Fibroblast of the conjunctiva (primary cell): ENCODE results near the gene SORL1.
"Not testable (repeated sequence)": the region's sequence is repeated elsewhere in the genome, so short reads cannot be mapped to it uniquely, and the experiment has no call there.

Experiments used
- DNase-seq: peaks from one replicate; pipeline ENCODE4 v3.0.0-alpha.2; 2010; ENCODE audit warnings: low read depth

The SORL1 gene

DNA sequence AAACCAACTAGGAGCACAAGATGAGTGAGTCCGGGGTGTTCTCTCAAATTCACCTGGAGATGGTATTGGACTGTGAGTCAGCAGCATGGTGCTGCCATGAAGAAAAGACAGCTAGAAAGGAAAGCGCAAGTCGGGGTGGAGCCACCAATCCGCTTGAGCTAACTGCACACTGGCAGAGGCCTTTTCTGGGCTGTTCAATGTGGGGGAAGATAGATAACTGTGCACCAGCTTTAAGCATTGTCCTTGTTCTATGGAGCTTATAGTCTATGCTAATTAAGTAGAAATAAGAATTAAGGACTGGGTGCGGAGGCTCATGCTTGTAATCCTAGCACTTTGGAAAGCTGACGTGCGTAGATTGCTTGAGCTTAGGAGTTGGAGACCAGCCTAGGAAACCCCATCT is 22.6 kb downstream of the SORL1 start:
- no peak for DNase-seq

DNA sequence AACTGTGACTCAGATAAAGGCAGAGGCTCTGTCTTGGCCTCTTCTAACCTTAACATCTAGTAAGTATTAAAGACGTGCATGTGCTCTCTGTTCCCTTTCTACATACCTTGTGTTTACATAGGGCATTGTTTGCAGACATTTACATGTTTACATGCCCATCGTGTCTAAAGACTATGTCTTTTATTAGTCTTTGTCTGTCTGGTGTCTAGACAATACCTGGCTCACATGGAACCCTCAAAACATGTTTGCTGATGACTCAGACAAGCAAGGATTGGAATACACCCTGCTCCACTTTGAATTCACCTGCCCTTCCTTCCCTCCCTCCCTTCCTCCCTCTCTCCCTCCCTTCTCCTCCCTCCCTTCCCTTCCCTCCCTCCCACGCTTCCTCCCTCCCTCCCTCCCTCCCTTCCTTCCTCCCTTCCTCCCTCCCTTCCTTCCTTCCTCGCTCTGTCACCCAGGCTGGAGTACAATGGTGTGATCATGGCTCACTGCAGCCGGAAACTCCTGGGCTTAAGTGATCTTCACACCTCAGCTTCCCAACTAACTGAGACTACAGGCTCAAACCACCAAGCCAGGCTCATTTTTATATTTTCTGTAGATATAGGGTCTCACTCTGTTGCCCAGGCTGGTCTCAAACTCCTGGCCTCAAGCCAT is 24.4 kb downstream of the SORL1 start:
- DNase-seq: no peak

DNA sequence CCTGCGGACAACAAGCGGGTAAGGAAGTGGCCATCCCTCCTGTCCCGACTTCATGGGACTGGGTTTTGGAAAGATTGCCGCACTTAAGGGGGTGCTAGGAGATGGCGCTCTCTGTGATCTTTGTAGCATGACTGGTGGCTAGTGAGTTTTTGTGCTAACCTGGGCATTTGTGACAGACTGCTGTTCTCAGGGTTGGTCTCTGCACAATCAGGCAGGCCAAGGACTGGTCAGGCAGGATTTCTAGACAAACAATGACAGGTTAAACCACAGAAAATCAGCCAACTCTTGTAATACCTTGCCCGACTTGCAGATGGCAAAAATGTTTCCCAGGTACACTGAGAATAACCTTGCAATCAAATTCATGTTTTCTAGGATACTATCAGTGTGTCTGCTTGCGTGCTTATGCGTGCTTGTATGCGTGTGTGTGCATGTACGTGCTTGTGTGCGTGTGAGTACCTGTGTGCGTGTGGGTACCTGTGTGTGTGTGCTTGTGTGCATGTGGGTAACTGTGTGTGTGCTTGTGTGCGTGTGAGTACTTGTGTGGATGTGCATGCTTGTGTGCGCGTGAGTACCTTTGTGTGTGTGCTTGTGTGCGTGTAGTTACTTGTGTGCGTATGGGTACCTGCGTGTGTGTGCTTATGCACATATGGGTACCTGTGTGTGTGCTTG is 26.2 kb downstream of the SORL1 start:
- DNase-seq: no peak

DNA sequence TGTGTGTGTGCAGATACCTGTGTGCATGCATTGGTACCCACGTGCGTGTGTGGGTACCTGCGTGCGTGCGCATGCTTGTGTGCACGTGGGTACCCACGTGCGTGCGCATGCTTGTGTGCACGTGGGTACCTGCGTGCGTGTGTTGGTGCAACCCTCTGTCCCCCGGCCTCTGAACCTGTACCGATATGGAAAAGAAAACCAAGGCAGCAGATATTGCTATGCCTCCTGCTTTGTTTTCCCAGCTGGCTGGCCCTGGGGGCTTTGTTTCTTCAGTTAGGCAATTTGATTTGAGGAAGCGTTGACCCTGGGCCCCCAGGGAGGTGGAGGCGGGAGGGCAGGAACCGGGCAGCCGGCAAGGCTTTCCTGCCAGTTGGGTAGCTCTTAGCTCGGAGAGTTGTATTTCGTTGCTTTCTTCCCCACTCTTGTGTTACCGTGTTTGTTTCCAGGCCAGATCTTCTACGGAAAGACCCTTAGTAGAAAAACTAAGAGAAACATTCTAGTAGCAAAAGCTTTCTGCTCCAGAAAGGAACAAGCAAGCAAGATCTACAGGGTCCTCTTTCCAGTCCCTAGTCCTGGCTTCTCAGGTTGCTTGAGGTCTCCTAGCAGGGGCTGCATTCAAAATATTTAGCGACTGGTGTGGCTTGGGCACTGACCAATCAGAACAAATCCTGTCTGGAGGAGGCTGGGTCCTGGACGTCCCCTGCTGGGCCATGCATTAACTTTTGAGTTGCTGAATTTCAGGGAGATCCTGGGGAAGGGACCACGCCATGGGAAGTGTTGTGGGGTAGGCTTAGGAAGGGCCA is 27.0 kb downstream of the SORL1 start:
- DNase-seq: no peak

DNA sequence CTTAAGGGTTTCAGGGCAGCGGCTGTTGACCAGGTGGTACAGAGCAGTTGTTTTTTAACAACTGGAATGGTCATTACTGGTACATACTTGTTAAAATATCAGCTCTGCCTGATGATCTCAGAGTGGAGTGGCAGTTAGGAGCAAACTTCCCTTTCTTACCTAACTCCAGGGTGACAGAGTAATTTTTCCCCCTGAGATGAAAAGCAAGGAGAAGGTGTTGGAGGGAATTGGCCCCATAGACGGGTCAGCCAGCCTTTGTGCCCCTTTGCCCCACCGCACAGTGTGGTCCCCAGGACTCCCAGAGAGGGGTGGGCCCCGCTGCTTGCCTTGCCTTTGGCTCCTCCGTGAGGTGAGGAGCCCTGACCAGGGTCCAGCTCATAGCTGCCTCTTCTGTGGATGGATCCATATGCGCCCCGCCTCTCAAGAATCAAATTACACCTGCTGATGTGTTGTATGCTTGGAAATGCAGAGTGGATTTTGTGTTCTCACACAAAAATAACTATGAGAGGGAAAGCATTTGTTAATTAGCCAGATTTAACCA is 27.7 kb downstream of the SORL1 start:
- no peak for DNase-seq

DNA sequence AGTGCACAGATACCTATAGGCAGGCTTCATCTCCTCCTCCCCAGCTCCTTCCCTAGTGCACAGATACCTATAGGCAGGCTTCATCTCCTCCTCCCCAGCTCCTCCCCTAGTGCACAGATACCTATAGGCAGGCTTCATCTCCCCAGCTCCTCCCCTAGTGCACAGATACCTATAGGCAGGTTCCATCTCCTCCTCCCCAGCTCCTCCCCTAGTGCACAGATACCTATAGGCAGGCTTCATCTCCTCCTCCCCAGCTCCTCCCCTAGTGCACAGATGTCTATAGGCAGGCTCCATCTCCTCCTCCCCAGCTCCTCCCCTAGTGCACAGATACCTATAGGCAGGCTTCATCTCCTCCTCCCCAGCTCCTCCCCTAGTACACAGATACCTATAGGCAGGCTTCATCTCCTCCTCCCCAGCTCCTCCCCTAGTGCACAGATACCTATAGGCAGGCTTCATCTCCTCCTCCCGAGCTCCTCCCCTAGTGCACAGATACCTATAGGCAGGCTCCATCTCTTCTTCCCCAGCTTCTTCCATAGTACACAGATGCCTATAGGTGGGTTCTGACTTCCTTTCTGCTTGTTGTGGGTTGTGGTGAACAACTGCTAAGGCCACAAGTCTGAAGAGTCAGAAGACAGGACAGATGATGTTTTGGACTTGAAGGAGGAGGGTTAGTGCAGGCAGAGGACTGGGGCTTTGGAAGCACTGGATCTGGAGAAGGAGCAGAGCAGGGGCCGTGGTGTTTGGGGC is 29.5 kb downstream of the SORL1 start:
- DNase-seq: not testable (repeated sequence)

DNA sequence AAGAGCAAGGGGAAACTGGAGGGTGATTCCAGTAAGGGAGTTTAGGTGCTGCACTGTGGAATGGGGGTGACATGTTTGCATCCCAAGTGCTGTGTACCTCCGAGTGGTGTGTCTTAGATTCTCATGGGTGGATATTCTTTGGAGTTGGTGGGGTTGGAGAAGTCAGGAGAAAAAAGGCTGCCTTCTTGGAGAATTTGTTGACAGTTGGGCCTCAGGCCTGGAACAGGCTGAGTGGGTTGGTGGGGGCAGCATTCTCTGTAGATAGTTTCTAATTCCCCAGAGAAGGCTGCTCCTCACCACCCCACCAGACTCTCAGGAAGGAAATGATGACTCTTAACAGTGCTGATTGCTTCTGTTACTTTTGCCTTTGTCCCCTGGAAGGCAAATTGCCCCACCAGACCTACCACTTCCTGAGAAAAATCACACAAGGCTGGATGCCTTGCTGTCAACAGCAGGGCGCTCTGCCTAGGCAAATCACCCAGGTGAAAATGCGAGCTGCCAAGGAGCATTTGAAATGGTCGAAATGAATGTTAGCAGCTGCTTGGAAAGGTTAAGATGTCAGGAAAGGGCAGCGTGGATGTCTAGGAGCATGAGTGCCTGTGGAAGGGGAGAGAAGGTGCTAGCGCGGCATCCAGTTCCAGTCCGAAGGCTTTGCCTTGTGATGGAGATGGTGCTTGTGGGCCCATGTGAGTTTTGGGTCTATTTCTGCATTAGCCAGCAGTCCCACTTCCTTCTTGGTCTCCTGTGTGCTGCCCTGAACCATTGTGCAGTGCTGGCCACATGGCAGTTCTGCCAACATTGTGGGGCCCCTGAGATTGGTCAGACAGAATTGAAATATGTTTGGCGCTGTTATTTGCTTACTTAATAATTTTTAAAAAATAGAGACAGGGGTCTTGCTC is 30.4 kb downstream of the SORL1 start:
- no peak for DNase-seq

DNA sequence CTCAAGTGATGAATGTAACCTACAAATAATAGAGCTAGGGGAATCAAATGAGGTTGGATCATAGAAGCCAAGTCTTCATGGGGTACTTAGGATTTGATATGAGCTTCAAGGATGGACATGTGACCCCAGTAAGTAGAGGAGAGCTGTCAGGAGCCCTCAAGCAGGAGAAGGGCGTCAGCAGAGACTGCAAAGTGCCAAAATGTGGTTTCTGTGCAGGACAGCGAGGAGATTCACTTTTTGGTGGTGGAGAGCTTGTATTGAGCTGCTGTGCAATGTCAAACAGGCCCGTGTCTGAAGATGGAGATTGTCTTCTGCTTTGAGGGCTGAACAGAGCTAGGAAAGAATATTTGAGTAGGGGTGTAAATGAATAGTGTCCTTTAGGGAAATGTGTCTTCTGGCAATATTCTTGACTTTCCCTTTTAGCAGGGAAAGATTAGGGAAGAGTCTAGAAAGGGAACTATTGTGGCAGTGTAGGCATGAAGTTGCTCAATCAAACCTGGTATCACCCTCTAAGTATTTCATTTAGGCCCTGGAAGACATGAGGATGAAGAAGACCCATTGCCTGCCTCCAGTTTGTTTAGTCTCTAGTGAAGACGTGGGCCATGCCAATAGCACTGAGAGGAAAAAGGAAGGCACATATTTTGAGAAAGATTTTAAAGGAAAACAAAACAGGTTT is 31.8 kb downstream of the SORL1 start:
- no peak for DNase-seq

DNA sequence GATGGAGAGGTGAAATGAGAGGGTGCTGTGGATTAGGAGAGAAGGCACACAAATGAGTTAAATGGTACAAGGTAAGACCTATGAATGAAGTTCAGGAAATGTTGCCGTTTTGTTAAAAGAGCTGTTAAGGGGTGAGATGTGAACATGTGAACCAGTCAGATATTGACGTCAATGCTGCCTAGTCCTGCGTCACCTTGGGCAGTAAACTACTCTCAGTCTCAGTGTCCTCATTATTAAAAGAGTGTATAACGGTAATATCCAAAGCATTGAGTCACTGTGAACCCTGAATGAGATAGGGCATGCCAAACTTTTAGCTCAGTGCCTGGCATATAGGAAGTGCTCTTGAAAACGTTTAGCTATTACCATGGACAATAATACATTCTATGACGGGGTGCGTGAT is 33.1 kb downstream of the SORL1 start:
- no peak for DNase-seq

DNA sequence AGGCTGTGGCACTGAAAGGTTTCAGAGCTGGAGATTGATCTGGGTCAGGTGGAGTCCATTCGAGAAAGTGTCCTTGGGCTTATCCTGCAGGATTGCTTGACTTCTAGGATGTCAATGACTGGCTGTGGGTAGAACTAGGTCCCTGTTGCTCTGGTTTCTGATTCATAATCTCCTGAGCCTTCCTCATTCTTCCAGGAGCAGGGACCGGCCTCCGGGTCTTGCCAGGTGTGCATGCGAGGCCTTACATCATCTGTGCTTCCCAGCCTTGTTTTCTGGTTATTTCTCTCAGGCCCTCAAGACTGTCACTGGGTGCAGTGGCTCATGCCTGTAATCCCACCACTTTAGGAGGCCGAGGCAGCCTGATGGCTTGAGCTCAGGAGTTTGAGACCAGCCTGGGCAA is 33.9 kb downstream of the SORL1 start:
- no peak for DNase-seq

DNA sequence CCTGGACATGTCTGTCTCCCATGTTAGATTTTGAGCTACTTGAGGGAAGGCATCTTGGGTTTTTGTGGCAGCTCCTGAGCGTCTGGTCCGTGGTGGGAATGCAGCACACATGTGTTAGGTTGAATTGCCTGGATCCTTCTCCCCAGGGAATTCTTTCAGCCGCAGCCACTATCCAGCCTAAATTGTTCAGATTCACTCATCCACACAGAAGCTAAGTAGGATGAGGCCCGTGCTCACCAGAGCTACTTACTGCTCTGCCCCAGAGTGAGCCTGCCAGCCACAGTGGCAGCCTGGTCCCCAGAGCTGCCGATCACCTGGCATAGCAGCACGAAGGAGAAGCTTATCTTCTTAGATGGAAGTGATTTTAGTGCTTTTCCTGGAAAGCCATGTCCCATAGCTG is 35.1 kb downstream of the SORL1 start:
- no peak for DNase-seq

DNA sequence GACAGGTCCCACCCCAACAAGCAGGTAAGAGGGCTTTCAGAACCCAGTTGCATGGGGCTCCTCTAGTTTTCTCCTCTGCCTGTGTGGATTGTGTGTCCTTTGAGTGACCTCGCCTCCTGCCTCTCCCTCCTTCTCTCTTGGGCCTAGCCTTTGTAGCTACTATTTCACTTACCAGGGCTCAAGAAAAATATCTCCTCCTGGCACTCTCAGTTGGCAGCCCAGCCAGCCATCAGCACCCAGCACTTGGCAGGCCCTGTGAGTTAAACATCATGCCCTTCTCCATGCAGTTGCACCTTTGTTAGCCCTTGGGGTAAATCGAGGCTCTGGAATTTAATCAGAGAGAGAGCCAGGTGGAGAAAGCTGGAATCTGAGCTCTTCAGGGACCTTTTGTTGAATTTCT is 36.1 kb downstream of the SORL1 start:
- no peak for DNase-seq

DNA sequence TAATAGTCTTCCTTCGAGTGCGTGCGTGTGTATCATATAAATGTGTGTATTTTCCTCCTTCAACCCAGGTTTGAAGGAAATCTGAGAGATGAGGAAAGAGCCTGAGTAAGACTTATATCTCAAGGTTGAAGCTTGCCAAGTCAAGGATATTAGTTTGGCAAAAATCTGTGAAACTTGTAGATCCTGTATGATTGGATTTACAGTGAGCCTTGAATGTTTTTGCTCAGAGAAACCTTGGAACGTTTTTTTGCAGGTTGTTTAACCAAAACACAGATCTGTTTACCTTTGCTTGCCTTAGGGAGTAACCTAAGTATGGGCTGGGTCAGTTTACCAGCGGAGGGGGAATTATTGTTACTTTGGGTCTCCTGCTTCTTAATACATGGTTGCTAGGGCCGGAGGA is 36.5 kb downstream of the SORL1 start:
- DNase-seq: no peak

DNA sequence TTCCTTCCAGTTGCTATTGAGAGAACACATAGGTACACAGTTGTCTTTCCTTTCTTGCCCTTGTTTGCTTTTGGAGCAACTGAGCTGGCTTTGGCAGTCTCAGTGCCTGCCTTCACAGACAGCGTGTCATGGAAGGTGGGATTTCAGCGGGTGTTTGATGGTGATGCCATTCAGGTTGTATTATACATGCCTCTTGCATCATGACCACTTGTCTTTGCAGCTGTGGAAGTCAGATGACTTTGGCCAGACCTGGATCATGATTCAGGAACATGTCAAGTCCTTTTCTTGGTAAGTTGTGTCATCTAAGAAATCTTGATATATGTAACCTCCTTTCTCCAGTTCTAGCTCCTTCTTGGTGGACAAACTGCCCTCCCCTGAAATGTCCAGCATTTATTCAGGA is 37.7 kb downstream of the SORL1 start:
- no peak for DNase-seq

DNA sequence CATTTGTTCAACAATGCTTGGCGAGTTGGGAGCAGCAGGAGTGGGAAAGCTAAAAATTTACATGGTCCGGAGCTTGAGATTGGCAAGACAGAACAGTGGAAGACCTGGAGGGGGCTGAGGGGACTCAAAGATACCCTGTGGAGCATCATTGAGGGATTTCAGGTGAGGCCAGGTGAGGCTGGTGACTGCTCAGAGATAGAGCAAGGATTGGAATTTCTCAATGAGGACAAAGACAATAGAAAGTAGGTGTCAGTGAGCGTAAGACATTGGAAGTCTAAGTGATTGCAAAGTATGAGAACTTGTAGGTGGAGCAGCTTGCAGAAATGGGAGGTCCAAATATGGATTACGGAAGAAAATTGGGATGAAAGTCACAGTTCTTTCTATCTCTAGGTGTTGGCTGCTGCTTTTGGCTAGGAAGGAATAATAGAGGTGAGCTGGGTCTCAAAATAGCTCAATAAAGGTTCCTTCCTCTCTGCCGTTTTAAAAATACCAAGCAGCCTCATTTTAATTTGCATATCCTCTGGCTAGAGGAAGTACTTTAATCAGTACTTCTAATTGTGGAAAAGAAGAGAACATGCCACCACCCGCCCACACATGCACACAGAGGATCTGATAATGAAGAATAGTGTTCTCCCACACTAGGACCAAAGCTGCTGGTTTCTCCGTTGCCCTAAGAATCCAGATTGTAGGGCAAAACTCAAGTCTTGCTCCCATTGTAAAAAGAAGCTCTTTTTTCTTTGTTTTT is 42.4 kb downstream of the SORL1 start:
- DNase-seq: no peak

DNA sequence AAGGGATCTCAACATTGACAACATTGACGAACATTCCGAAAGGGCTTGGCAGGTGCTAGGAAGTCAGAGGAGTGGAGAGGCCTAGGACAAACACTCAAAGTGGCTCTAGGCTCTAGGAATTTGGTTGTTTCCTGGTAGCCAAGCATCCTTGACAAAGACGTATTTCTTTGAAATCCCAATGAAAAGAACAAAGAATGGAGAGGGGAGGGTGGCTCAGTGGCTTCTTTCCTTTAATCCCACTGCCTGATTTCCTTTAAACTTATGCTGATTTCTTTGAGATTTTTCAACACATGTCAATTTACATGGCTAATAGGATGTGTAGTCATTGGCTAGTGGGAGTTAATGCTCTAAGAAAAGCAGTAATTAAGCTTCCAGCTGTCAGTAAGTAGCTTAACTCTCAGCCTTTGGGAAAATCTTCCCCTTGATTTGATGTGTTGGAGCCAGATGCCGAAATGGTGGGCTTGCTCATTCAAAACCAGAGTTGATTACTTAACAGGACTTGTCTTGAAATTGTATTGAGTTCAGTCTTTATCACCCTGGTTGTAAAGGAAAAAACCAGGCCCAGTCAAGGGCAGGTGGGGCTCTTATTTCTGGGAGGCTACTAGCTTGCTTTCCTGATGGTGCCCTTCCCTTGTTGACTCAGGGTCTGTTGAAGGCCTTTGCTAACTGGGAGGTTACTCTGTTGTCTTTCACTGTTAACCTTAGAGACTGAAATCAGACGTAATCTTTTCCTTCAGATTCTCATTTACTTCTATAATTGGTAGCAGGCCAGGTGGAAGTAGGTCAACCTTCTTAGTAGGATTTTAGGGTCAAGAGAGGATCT is 45.3 kb downstream of the SORL1 start:
- DNase-seq: no peak

DNA sequence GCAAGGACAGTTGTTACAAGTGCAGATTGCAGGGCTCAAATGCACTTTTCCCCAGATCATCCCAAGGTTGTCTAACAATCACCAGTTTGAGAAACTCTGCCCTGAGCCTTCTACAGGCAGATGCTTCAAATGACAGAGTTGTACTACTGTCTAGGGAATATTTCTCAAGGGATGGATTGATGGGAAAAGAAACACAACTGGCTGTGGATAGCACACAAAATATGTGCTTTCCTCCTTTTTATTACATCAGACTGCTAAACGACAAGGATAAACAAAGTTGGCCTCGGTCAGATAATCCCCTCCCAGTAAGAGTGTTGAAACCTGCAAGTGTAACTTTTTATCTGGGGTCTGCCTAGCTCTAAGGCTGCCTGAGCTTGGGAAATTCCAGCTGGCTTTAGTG is 47.3 kb downstream of the SORL1 start:
- no peak for DNase-seq

DNA sequence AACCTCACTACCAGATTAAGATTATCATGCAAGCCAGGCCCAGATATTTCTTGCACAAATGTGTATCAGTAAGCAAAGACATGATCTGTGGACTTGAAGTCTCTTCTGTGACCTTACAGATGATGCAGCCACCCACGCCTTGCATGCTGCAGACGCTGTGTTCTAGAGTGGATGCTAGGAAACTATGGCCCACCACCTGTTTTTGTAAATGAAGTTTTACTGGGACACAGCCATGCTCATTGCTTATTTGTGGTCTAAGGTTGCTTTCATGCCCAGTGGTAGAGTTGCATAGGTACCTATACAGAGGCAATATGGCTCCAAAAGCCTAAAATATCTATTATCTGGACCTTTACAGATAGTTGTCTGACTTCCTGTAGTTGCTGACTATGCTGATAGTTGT is 48.2 kb downstream of the SORL1 start:
- DNase-seq: no peak

DNA sequence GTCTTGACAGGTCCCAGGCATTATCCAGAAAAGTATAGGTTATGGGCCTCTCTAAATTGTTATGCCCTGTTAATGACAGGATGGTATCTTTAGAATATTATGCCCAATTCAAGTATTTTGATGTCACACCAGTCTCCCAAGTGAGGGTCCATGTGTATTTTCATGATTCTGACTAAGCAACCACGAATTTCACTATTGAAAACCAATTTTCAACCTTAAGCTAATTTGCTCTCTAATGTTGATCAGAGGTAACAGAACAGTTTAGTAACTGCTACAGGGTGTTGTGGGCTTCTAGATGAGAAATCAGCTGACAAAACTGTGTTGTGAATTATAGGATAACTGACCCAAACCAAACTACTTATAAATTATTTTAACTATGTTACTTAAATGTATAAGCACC is 48.6 kb downstream of the SORL1 start:
- DNase-seq: no peak
